Stimulated activated CD4-positive, alpha-beta T cell treated with anti-CD3 and anti-CD28 coated beads, Interleukin-1b, Interleukin-23, amount 100 ng/mL, for 48 hours (primary cell): Measurements from ENCODE around the gene GRM7.

Source experiments
- DNase-seq: peaks from one replicate; pipeline ENCODE4 v3.0.0-alpha.2; 2020

The GRM7 gene

DNA sequence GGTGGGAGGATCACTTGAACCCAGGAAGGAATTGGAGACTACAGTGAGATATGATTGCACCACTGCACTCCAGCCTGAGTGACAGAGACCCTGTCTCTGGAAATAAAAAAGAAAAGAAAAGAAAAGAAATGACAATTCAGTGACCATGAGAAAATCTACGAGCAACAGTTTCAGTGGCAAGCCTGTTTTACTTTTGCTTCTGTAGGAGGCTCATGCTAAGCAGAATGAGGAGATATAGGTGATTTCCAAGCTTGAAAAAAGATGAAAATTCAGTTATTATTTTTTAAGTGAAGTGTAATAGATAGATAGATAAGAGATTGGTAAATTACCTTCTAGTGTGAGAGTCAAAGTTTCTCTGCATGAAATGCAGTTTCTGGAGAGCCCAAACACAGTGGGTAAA lies 651.1 kb downstream of the GRM7 start:
- DNase-seq: no peak

DNA sequence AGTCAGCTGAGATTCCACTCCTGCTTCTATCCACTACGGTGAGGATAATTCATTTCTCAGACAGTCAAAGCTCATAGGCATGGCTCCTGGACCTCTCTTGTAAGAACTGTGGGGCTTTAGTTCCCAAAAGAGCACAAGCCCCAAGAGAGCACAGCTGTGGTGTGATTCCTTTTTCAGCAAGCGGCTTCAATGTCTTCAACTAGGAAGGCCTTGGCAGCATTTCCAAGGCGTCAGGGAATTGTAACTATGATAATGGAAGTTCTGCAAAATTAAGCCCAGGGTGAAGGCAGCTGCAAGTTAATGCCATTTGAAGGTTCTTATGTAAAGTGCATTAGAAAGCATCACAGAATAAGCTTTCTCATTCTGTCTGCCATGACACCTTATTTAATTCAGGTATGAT lies 657.1 kb downstream of the GRM7 start:
- DNase-seq: no peak

DNA sequence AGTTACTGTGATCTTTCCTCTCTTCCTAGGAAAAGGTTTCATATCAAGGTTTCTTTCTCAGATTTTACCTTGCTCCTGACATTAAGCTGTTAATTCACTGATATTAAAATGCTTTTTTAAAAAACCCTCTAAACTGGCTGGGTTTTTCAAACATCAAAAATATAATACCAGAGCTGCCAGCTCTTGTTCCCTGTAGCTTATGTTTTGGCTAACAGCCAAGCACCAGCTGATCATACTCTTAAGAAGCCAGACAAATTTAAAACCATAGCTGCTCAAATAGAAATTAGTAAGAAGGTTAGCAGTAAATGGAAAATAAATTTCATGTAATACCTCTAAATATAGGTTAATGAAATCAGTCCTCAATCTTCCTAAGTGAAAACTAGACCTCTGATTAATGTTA lies 657.5 kb downstream of the GRM7 start:
- no peak for DNase-seq

DNA sequence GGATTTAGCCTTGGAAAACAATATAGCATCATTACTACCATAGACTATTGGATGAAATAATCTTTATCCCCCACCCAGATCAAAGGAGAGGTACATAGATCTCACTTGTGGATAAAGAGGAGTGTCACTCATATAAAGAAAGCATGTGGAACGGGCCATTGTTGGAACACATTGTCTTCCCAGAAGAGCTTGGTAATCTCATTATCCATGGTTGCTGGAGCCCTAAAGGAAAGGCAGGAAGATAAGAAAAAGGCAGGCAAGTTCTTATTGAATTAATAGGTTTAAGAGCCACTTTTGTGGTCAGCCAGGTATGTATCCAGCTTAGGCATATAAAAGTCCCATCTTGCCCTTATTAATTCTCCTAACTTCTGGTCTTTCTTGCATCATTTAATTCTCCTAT lies 659.1 kb downstream of the GRM7 start:
- DNase-seq: no peak

DNA sequence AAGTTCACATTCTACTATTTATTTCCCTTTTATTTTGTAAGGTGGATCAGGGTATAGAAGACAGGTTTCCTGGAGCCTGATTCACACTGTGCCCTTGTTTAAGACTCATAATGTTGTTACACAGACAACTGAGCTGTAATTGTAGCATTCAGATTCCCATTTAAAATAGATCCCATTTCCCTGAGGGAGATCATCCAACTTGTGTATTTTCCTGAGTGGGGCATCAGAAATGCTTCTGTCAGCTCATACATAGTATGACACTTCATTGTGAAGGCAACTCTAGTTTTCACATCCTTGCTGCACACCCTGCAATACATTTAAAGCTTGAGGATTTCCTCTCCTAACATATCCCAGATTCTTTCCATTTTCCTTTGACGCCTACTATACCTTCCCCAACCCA lies 659.7 kb downstream of the GRM7 start:
- DNase-seq: no peak

DNA sequence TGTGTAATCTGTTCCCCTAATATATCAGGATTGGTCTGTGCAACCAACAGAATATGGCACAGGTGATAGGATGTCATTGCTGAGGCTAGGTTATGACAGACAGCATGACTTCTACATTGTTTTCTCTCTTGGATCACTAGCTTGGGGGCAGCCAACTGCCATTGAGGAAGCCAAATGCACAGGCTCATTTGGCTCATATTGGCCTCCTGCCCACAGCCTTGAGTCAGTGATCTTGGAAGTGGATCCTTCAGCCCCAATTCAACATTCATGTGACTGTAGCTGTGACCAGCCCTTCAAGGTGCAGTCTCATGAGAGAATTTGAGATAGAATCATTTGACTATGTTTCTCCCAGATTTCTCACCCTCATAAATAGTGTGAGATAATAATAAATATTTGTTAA lies 675.6 kb downstream of the GRM7 start:
- no peak for DNase-seq

DNA sequence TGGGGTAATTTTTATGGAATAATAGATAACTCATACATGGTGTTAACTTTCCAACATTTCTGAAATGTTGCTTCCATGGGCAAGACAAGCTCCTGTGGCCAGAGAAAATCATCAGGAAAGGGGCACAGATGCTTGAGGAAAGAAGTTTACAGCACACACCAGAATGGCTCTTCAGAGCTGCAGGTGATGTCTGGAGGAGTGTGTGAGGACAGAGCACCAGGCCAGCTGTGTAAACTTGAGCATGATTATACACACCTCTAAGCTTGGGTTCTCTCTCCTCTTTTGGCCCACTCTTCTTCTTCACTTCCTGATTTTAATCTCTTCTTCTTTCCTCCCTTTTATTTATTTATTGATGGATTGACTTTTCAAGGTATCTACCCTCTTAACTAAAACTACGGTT lies 676.0 kb downstream of the GRM7 start:
- no peak for DNase-seq

DNA sequence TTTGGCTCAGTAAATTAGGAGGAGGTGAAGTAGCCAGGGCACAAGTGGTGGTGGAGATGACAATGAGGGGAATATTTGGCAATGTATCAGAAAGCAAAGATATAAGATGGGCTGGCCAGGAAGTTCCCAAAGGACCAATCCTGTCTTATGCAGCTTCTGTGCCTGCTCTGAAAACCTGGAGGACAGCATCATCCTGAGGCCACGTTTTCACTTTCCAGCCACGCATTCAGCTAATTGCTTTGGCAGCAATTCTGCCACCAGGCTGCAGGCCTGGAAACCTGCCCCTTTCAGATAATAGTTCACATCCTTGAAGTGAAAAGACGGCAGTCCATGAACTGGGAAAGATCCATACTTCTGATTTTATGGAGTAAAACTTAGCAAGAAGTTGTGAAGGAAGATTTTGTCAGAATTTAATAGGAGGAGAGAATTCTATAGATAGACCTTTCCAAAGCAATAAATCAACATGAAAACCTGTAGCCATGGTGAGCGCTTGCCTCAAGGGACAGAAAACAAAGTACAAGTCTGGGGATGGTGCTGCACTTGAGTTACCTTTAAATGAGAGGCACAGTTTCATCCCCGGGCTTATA lies 682.5 kb downstream of the GRM7 start:
- DNase-seq: no peak

DNA sequence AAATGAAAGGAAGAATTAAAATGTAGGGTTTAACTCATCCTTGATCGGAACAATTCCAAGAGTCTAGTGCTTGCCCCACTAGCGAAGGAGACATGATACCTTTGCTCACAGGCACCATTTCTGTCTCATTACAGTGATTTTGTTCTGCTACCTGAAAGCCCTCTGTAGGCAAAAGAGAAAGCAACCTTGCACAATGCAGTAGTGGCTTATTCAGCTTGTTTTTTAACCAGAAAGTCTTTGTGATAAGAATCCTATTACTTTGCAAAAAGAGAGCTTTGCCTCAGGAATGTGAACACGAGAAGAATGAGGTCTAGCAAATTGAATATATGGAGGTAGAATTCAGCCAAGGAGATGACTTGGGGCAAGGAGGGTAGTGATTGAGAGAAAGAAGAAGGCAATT lies 684.4 kb downstream of the GRM7 start:
- no peak for DNase-seq

DNA sequence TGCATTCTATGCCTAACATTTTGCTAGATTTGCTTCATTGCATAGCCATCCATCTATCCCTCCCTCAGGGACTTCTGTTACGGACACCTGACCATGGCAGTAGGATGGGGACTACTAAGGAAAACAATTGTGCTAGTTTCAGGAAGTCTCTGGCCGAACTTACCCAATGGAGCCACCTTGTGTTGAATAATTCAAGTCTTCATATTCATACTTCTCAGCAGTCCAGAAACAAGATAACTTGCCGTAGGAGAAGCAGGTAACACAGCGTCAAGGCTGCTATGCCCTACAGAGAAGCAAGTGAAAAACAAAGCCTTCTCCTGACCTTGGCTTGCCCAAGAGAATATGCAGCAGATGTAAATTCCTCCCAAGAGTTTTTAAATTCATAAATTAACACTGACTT lies 685.3 kb downstream of the GRM7 start:
- DNase-seq: no peak

DNA sequence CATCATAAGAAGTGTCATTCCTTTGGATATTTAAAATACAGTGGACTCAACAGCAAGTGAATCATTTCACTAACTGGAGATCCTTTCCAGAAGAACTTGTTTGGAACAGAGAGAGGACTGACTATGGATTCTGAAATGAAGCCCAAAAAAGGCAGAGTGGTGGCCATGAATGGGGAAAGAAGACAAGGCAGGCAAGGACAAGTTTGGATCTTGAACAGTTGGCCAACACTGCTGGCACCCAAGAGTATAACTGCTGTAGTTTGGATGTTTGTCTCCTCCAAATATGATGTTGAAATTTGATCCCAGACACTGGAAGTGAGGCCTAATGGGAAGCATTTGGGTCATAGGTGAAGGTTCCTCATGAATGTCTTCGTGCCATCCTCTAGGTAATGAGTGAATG lies 686.9 kb downstream of the GRM7 start:
- no peak for DNase-seq

DNA sequence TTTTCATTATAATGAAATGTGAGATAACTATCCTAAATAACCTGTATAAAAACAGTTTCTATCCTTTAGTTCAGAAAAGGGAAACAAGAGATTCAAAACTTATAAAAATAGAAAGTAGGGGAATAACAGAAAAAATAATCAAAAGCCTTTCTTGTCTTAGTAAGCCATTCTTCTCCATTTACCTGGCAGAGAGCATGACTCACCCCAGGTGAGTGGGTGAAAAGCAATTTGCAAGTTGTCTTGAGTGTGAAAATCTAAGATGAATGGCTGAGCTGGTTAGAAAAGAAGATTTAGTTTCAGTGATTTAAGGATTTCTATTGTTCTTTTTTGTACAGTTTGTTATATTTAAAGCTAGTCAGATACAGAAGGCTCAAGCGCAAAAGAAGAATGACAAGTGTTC lies 702.0 kb downstream of the GRM7 start:
- DNase-seq: no peak

DNA sequence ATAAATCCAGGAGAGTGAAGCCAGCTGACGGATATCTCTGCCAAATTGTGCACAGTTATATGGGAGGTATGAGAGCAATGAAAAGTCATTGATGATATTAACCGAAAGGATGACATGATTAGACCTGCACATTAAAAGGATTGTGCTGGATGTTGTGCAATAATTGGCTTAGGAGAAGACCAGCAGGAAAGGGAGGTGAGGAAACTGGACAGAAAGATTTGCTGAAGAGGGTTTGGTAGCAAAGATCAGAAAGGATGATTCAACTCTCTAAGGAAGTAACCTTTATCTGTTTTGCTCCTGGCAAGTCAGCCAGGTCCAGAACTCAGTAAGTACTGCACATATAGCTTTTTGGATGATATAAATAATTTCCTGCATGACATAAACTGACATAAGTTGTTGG lies 704.7 kb downstream of the GRM7 start:
- DNase-seq: no peak

DNA sequence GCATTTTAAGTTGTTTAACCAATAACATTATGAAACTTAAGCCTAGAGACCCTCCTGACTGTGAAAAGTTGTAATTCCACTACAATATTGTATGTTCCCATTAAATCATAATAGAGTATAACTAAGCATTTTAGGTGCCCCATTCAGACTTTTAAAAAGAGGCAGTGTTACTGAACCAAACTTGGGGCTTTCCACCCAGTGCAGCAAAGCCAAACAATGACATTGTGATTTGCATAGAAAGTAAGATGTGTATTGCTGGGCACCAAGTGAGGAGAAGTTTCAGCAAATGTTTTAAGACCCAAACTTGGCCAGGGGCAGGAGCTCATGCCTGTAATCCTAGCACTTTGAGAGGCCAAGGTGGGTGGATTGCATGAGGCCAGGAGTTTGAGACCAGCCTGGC lies 706.2 kb downstream of the GRM7 start:
- no peak for DNase-seq

DNA sequence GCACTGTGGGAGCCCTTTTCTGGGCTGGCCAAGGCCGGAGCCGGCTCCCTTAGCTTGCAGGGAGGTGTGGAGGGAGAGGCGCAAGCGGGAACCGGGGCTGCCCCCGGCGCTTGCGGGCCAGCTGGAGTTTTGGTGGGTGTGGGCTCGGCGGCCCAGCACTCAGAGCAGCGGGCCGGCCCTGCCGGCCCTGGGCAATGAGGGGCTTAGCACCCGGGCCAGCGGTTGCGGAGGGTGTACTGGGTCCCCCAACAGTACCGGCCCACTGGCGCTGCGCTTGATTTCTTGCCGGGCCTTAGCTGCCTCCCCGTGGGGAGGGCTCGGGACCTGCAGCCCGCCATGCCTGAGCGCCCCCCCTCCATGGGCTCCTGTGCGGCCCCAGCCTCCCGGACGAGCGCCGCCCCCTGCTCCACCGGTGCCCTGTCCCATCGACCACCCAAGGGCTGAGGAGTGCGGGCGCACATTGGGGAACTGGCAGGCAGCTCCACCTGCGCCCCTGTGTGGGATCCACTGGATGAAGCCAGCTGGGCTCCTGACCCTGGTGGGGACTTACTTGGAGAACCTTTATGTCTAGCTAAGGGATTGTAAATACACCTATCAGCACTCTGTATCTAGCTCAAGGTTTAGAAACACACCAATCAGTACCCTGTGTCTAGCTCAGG lies 707.7 kb downstream of the GRM7 start:
- no peak for DNase-seq

DNA sequence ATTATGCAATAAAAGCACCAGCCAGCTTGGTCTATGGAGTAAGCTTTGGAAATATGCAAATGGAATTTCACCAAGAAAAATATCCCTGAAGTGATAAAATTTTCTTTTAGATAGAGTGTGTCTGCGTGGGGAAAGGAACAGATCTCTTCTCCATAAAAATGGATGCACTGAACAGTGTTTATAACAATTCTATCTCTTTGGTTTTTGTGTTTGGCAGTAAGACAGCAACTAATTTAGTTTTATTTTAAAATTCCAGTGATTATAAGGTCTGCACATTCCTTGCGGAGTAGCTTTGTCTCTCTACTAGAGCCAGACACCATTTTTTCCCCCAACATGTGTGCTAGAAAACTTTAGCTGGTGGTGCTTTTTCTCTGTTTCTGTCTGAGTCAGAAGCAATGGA lies 712.4 kb downstream of the GRM7 start:
- no peak for DNase-seq

DNA sequence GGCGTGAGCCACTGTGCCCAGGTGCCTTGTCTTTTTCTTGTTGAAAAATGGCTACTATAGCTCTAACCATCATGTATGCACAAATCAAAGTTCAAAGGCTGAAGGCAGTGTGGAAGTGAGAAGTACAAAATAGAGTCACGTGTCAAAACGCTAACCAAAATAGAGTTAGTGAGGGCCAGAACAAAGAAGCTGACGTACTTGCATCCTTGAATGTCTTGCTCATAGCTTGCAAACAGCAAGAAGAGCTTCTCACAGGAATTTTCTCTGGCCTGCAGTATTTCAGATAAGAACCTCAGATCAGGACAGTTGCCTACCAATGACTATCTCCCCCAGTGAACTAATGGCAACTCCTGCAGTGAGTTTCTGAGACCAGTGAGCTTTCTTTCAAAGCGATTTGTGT lies 713.5 kb downstream of the GRM7 start:
- DNase-seq: no peak

DNA sequence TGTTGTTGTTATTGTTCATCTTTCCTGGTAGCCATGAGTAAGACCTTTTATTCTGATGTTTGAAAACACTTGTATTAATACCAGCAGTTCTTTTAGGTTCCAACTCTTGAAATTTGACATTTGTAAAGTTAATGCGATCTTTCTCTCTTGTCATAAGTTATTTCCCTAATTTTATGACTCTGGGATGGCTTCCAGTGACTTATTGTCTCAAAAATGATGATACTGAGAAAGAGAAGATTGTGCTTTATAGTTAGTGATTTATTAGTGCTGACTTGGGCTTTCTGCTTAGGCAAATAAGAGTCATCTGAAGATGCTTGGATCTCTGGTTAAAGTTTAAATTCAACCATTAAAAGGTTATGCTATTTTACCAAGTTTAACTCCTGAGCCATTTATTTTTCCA lies 715.2 kb downstream of the GRM7 start:
- no peak for DNase-seq

DNA sequence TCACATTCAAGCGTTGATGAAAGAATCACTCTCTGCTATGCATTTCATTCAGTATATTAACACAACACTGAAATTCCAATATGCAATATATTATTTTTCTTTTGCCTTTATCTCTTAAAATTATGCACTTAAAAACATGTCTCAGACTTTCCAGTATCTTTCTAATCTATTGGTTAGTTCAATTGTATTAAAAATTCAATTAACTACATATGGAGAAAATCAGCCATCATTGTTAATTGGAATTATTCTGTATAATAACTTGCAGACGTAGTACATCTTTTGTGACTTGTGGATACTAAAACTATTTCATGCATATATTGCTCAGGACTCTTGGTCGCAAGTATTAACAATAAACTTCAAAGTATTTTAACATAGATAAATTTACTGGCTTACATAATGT lies 715.6 kb downstream of the GRM7 start:
- no peak for DNase-seq

DNA sequence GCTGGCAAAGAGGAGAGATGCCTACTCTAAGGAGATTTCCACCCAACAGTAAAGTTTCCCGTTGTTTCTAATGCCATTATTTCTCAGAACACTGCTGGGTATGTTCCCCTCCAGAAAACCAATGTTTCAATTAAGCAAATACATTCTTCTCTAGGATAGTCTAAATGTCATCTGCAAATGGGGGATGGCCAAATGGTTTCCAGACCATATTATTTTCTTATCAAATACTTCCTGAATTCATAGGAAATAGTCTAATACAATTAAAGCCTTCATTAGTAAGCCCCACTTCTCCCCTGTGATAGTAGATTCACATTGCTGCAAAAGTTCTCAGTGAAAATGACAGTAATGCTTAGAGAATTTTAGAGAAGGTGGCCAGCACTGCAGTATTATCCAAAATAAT lies 716.6 kb downstream of the GRM7 start:
- DNase-seq: no peak

DNA sequence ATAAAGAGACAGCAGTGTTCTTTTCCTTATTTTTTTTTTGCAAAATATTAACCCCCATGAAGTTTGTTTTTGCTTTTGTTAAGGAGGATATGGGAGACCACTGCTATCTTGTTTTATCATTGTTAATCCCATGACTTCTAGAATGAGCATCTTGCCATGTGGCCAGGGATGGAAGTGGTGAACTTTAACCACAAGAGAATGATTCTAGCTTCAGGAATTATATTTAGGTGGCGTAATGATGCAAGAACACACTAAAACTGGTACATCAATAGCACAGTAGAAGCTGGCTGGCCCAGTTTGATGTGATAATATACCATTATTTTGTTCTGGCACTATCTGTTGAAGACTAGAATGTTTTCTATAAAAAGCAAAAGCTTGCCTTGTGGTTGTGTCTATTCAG lies 720.9 kb downstream of the GRM7 start:
- no peak for DNase-seq

DNA sequence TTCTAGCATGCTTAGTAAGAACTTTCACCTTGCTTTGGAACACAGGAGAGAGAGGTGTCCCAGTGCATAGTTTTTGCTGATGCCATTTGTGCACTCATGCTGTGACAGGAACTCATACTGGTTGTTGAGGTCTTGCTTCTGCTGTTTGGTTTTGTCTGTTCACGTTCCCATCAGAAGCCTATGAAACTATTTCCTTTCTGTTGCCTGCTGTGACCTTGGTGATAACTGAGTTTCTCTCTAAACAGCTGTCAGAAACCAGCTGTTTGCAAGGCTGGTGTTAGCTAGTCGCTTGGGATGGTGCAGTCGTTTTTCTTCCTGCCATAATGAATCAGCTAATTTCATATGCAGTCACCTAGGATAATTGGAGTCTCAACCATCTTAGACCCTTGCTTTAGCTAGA lies 724.1 kb downstream of the GRM7 start:
- DNase-seq: no peak

DNA sequence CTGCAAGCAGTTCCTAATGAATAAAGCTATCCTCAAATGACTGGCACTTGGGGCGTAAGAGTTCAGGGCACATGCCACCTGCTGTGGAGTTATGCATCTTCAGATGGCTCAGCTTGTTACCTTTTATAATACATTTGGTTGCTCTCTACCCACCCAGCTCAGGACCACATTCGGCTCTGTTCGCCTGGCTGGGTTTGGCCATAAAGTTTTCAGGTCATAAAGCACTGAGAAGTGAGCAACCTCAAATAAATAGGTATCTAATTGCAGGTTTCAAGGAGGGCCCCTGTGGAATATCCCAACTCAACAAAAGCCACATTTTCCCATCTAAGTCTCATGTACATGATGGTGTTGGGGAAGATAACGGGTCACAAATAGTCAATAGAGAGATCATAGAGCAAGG lies 727.3 kb downstream of the GRM7 start:
- DNase-seq: no peak

DNA sequence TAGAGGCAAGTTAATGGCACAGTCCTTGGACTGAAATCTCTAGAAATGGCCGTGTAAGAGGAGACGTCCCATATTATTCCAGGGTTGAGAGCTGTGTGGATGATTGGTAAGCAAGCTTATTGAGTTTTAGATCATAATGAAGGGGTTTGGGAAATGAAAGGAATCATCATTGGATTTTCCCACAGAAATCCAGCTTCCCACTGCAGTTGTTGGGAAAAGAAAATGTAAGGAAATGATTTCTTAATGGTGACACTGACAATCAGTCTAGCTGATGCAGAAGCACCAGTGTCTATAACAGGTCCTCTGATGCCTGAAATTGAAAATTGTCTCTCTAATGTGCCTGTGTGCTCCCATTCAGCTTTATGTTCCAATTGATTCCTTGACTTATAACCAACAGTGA lies 728.6 kb downstream of the GRM7 start:
- no peak for DNase-seq

DNA sequence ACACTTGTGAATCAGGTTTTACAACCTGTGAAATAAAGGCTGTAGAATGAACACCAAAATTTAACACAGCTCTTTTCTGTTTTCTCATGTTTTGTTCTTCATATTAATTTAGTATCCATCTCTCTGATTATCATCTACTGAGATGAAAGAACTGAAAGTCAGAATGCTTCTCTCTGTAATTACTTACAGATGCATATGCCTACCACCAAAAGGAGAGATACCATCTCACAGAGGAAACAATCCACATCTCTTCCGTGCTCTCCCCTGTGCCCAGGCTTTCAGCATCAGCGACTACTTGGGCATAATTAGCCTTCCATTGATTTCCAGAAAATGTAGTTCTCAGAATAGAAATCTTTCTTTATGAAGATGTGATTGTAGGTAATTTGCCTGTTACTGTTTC lies 741.4 kb downstream of the GRM7 start:
- DNase-seq: no peak

DNA sequence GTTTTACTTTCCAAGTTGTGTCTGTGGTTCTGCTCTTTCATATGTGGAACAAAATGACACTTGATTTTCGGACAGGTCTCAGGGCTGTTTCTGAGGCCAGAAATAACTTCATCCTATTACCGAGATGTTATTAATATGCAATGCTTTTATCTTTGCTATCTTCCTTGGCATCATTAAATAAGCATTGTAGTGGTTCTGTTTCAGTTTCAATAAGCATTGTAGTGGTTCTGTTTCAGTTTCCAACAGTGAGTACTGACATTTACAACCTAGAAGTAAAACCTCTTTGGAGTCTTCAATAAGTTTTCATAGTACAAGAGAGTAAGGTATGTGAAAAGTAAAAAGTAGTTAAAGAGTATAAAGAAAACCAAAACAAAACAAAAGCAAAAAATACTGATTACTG lies 746.2 kb downstream of the GRM7 start:
- DNase-seq: no peak
